ENCODE measurements around the gene RAB22A. TPM values are rescaled to one million over a fixed set of nuclear protein-coding genes. Genes with fewer than 3 reads are reported as not detected.

Gene RAB22A
- total RNA-seq, 1 experiment from 2014 or later: 9.9 TPM

- H3K79me2 ChIP-seq (ENCODE audit: insufficient read depth, low read length): peaks cover 82% of the 10 kb centered on the region
- no peak for ATAC-seq
Observed at GRCh38 chr20:58327211-58327610, 17.7 kb downstream of the RAB22A start.

GRCh38 chr20:58328836-58329235 lies 19.3 kb downstream of the RAB22A start:
- no peak for ATAC-seq
- H3K79me2 ChIP-seq (ENCODE audit: insufficient read depth, low read length): peaks cover 66% of the 10 kb centered on the region
- no peaks in the 10 kb centered on the region for H4K20me1 ChIP-seq (ENCODE audit: insufficient read depth)
- H3K27me3 ChIP-seq (ENCODE audit: insufficient read depth, low read length): no peaks in the 10 kb centered on the region
- no peaks in the 10 kb centered on the region for H3K9me2 ChIP-seq (ENCODE audit: insufficient read depth)
- TF ChIP-seq CBX3 (IDR thresholded peaks at IDR 0.05; ENCODE audit: low read depth) (no peak), EZH2phosphoT487 (IDR thresholded peaks at IDR 0.05; ENCODE audit: borderline replicate concordance) (no peak), REST (IDR thresholded peaks at IDR 0.05; ENCODE audit: low read depth) (no peak), SP1 (IDR thresholded peaks at IDR 0.05; ENCODE audit: low read depth) (no peak), EZH2 (IDR thresholded peaks at IDR 0.05) (no peak), RAD21 (IDR thresholded peaks at IDR 0.05; ENCODE audit: low read depth) (no peak), MAX (IDR thresholded peaks at IDR 0.05) (no peak), CEBPB (IDR thresholded peaks at IDR 0.05; ENCODE audit: low read depth) (no peak), YY1 (IDR thresholded peaks at IDR 0.05; ENCODE audit: extremely low read depth, insufficient replicate concordance, low read depth, low read length) (no peak), EGR1 (IDR thresholded peaks at IDR 0.05; ENCODE audit: low read depth) (no peak), TCF7L2 (IDR thresholded peaks at IDR 0.05; ENCODE audit: borderline replicate concordance, extremely low read depth, insufficient read depth, insufficient read length) (no peak)
- TF ChIP-seq, protein P1, sequence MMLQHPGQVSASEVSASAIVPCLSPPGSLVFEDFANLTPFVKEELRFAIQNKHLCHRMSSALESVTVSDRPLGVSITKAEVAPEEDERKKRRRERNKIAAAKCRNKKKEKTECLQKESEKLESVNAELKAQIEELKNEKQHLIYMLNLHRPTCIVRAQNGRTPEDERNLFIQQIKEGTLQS (IDR thresholded peaks at IDR 0.05): no peak
- TF ChIP-seq, protein P2, sequence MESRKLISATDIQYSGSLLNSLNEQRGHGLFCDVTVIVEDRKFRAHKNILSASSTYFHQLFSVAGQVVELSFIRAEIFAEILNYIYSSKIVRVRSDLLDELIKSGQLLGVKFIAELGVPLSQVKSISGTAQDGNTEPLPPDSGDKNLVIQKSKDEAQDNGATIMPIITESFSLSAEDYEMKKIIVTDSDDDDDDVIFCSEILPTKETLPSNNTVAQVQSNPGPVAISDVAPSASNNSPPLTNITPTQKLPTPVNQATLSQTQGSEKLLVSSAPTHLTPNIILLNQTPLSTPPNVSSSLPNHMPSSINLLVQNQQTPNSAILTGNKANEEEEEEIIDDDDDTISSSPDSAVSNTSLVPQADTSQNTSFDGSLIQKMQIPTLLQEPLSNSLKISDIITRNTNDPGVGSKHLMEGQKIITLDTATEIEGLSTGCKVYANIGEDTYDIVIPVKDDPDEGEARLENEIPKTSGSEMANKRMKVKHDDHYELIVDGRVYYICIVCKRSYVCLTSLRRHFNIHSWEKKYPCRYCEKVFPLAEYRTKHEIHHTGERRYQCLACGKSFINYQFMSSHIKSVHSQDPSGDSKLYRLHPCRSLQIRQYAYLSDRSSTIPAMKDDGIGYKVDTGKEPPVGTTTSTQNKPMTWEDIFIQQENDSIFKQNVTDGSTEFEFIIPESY (IDR thresholded peaks at IDR 0.05; ENCODE audit: extremely low read depth, insufficient replicate concordance, low read length): no peak
- RAD21 ChIA-PET (ENCODE audit: low non-redundant PET in 1 of 2, low total read pairs in 2 of 2, uncharacterized antibody in 2 of 2, unreplicated experiment in 2 of 2): no interaction called here
- H3K9me3 ChIP-seq (ENCODE audit: control insufficient read depth in 1 of 2, insufficient read depth in 1 of 2, low read depth in 1 of 2, low read length in 2 of 2): no peaks in the 10 kb centered on the region
- no peak overlapping the region for H3K4me2 ChIP-seq (ENCODE audit: low read length)
- H3K9ac ChIP-seq (ENCODE audit: low read length): no peak overlapping the region
- no peaks in the 10 kb centered on the region; a peak in 1 of 4 replicates for H3K36me3 ChIP-seq (ENCODE audit: control insufficient read depth in 1 of 2, insufficient read depth in 2 of 2, low read length in 2 of 2)
- POLR2A ChIA-PET: no interaction called here
- H3K4me3 ChIP-seq (replicated peaks in 1 of 2; ENCODE audit: low read depth in 1 of 2, low read length in 2 of 2): no peak overlapping the region
- no TSS peak for BruUV-seq (replicated peaks)
- no peaks in the 10 kb centered on the region for H3K4me1 ChIP-seq (ENCODE audit: control insufficient read depth in 1 of 2, insufficient read depth in 2 of 2, low read length in 2 of 2)
- CTCF ChIA-PET: no interaction called here
- no peak overlapping the region for H3K27ac ChIP-seq (ENCODE audit: low read depth, low read length)
- intact Hi-C loops (cut with micrococcal nuclease): no loop called here
- H2AFZ ChIP-seq (ENCODE audit: low read depth, low read length, poor library complexity, severe bottlenecking): no peak overlapping the region
- DNase-seq (ENCODE audit: low read depth, low spot score): no peak

More at GRCh38 chr20:58327211-58327610, 17.7 kb downstream of the RAB22A start:
- no peak for DNase-seq (ENCODE audit: low read depth, low spot score)
- intact Hi-C loops (cut with micrococcal nuclease): no loop called here
- no TSS peak for BruUV-seq (replicated peaks)
- Histone ChIP-seq H3K4me2 (ENCODE audit: low read length) (no peak overlapping the region), H3K36me3 (ENCODE audit: control insufficient read depth in 1 of 2, insufficient read depth in 2 of 2, low read length in 2 of 2) (no peaks in the 10 kb centered on the region; a peak in 1 of 4 replicates), H2AFZ (ENCODE audit: low read depth, low read length, poor library complexity, severe bottlenecking) (no peak overlapping the region), H3K27me3 (ENCODE audit: insufficient read depth, low read length) (no peaks in the 10 kb centered on the region), H3K4me1 (ENCODE audit: control insufficient read depth in 1 of 2, insufficient read depth in 2 of 2, low read length in 2 of 2) (no peaks in the 10 kb centered on the region), H3K9me3 (ENCODE audit: control insufficient read depth in 1 of 2, insufficient read depth in 1 of 2, low read depth in 1 of 2, low read length in 2 of 2) (no peaks in the 10 kb centered on the region), H3K27ac (ENCODE audit: low read depth, low read length) (no peak overlapping the region), H4K20me1 (ENCODE audit: insufficient read depth) (no peaks in the 10 kb centered on the region), H3K4me3 (replicated peaks in 1 of 2; ENCODE audit: low read depth in 1 of 2, low read length in 2 of 2) (no peak overlapping the region), H3K9me2 (ENCODE audit: insufficient read depth) (no peaks in the 10 kb centered on the region), H3K9ac (ENCODE audit: low read length) (no peak overlapping the region)
- CTCF ChIA-PET: no interaction called here
- POLR2A ChIA-PET: no interaction called here
- TF ChIP-seq CBX3 (IDR thresholded peaks at IDR 0.05; ENCODE audit: low read depth): no peak
- TF ChIP-seq EGR1 (IDR thresholded peaks at IDR 0.05; ENCODE audit: low read depth): no peak
- RAD21 ChIA-PET (ENCODE audit: low non-redundant PET in 1 of 2, low total read pairs in 2 of 2, uncharacterized antibody in 2 of 2, unreplicated experiment in 2 of 2): no interaction called here

Measured in HCT116 (cell line).